ENCODE results near the gene APBA2. TPM values are rescaled to one million over a fixed set of nuclear protein-coding genes. Genes with fewer than 3 reads are reported as not detected.

The APBA2 gene
- total RNA-seq, 4 donors from 2014 or later, result 1.3 to 7.0 (median 2.4) TPM

GRCh38 chr15:29090617-29091466 lies 205.1 kb downstream of the APBA2 start:
- no peak overlapping the region for H3K27ac ChIP-seq
- H3K36me3 ChIP-seq, result no peaks in the 10 kb centered on the region
- H3K27me3 ChIP-seq, result peaks cover 2% of the 10 kb centered on the region
- DNase-seq (ENCODE audit: low spot score in 2 of 2), result no peak
- no peaks in the 10 kb centered on the region for H3K4me1 ChIP-seq
- 84% methylated on average over 8 of the region's 15 CpGs for WGBS
- no peaks in the 10 kb centered on the region for H3K9me3 ChIP-seq
- no peak for TF ChIP-seq POLR2A (IDR thresholded peaks at IDR 0.05)
- TF ChIP-seq, protein P1, sequence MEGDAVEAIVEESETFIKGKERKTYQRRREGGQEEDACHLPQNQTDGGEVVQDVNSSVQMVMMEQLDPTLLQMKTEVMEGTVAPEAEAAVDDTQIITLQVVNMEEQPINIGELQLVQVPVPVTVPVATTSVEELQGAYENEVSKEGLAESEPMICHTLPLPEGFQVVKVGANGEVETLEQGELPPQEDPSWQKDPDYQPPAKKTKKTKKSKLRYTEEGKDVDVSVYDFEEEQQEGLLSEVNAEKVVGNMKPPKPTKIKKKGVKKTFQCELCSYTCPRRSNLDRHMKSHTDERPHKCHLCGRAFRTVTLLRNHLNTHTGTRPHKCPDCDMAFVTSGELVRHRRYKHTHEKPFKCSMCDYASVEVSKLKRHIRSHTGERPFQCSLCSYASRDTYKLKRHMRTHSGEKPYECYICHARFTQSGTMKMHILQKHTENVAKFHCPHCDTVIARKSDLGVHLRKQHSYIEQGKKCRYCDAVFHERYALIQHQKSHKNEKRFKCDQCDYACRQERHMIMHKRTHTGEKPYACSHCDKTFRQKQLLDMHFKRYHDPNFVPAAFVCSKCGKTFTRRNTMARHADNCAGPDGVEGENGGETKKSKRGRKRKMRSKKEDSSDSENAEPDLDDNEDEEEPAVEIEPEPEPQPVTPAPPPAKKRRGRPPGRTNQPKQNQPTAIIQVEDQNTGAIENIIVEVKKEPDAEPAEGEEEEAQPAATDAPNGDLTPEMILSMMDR (IDR thresholded peaks at IDR 0.05), result peak in 1 of 2 donors; percentile 59
- no peak overlapping the region for H3K4me3 ChIP-seq

DNA sequence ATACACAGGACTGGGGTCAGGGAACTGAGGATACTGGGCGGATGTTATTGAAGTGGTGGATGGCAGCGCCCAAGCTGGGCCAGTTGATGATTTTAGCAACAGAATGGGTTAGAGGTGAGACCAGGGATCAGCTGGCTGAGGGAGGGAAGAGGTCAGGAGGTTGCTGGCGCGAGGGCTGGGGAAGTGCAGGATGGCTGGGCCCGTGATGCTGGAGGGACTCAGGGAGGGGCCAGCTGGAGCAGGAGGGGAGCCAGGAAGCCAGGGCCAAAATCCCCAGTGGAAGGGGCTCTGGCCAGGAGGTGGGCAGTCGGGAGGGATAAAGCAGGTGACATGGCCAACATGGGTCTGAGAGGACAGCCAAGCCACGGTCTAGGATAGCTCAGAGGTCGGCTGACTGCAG lies 205.9 kb downstream of the APBA2 start:
- DNase-seq (ENCODE audit: low spot score in 2 of 2), result no peak
- Histone ChIP-seq H3K27ac (no peak overlapping the region), H3K27me3 (peaks cover 2% of the 10 kb centered on the region), H3K4me3 (no peak overlapping the region), H3K36me3 (no peaks in the 10 kb centered on the region), H3K9me3 (no peaks in the 10 kb centered on the region), H3K4me1 (no peaks in the 10 kb centered on the region)
- TF ChIP-seq, protein P1 (IDR thresholded peaks at IDR 0.05), result no peak
- WGBS, result 68% methylated on average over 7 of the region's 8 CpGs

GRCh38 chr15:29092376-29093064 lies 206.7 kb downstream of the APBA2 start:
- Histone ChIP-seq H3K4me3 (no peak overlapping the region), H3K36me3 (no peaks in the 10 kb centered on the region), H3K27me3 (peaks cover 2% of the 10 kb centered on the region), H3K4me1 (no peaks in the 10 kb centered on the region), H3K9me3 (no peaks in the 10 kb centered on the region), H3K27ac (no peak overlapping the region)
- DNase-seq (ENCODE audit: low spot score in 2 of 2), result no peak
- TF ChIP-seq POLR2AphosphoS5 (IDR thresholded peaks at IDR 0.05), result no peak
- TF ChIP-seq EP300 (IDR thresholded peaks at IDR 0.05), result no peak
- TF ChIP-seq, protein P1 (IDR thresholded peaks at IDR 0.05), result no peak
- TF ChIP-seq POLR2A (IDR thresholded peaks at IDR 0.05), result no peak
- 94% methylated on average over 14 of the region's 14 CpGs for whole genome bisulfite sequencing

GRCh38 chr15:29093065-29093435 lies 207.3 kb downstream of the APBA2 start:
- no peak for TF ChIP-seq EP300 (IDR thresholded peaks at IDR 0.05)
- TF ChIP-seq, protein P1 (IDR thresholded peaks at IDR 0.05), result no peak
- TF ChIP-seq POLR2AphosphoS5 (IDR thresholded peaks at IDR 0.05), result no peak
- no peak for TF ChIP-seq POLR2A (IDR thresholded peaks at IDR 0.05)
- no peaks in the 10 kb centered on the region for H3K4me1 ChIP-seq
- no peaks in the 10 kb centered on the region for H3K36me3 ChIP-seq
- no peak for DNase-seq (ENCODE audit: low spot score in 2 of 2)
- no peaks in the 10 kb centered on the region for H3K9me3 ChIP-seq
- no peak overlapping the region for H3K4me3 ChIP-seq
- 96% methylated on average over 17 of the region's 17 CpGs for WGBS
- no peak overlapping the region for H3K27ac ChIP-seq
- peaks cover 2% of the 10 kb centered on the region for H3K27me3 ChIP-seq

DNA sequence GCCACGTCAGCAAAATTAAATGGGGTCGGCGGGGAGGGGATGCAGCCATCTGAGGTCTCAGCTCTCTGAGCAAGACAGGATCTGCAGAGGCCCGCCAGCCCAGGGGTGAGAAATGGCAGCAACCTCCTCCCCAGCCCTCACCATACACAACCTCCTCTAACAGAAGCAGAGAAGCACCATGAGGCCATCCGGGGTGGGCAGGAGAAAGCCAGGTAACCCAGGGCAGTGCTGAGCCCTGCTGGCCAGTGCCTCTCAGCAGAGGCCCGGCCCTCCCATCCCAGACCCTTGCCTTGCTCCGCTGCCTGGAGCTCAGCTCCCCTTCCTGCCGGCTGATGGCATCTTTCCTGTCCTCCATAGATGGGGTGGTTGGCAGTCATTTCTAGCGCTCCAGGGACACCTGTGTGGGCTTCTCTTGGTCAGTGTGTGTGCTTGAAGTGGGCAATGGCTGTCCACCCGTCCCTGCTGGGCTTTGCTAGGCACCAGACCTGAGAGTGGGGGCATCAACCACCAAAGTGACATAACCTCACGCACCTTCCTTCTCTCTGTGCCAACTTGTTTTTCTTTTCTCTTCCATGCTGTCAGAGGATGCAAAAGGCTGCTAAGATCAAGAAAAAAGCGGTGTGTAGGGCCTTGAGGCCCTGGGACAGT lies 208.0 kb downstream of the APBA2 start:
- TF ChIP-seq POLR2A (IDR thresholded peaks at IDR 0.05), result no peak
- TF ChIP-seq, protein P1 (IDR thresholded peaks at IDR 0.05), result no peak
- TF ChIP-seq EP300 (IDR thresholded peaks at IDR 0.05), result no peak
- TF ChIP-seq POLR2AphosphoS5 (IDR thresholded peaks at IDR 0.05), result no peak
- Histone ChIP-seq H3K27ac (no peak overlapping the region), H3K4me3 (no peak overlapping the region), H3K27me3 (peaks cover 2% of the 10 kb centered on the region), H3K36me3 (no peaks in the 10 kb centered on the region), H3K9me3 (no peaks in the 10 kb centered on the region), H3K4me1 (no peaks in the 10 kb centered on the region)
- DNase-seq (ENCODE audit: low spot score in 2 of 2), result peak in 1 of 2 donors; percentile 6
- WGBS, result 90% methylated on average over 12 of the region's 12 CpGs
